Skin of body (tissue), 2 donors: Measurements from ENCODE around the gene FMNL2. TPM values are rescaled to one million over a fixed set of nuclear protein-coding genes. Genes with fewer than 3 reads are reported as not detected.
"Not testable (repeated sequence)": the region's sequence is repeated elsewhere in the genome, so short reads cannot be mapped to it uniquely, and the experiment has no call there.

ENCODE experiments used
- DNase-seq: peaks from one replicate; lab custom pipeline; 2025; lab: John Stamatoyannopoulos, UW
- total RNA-seq: library from RNA; depleted of rRNA; stranded (reverse); fragments of >200 nt; gene quantifications from one replicate; pipeline ENCODE4 v1.2.3, GENCODE V29; 2014

FMNL2 gene
- 43.7 TPM for total RNA-seq

DNA sequence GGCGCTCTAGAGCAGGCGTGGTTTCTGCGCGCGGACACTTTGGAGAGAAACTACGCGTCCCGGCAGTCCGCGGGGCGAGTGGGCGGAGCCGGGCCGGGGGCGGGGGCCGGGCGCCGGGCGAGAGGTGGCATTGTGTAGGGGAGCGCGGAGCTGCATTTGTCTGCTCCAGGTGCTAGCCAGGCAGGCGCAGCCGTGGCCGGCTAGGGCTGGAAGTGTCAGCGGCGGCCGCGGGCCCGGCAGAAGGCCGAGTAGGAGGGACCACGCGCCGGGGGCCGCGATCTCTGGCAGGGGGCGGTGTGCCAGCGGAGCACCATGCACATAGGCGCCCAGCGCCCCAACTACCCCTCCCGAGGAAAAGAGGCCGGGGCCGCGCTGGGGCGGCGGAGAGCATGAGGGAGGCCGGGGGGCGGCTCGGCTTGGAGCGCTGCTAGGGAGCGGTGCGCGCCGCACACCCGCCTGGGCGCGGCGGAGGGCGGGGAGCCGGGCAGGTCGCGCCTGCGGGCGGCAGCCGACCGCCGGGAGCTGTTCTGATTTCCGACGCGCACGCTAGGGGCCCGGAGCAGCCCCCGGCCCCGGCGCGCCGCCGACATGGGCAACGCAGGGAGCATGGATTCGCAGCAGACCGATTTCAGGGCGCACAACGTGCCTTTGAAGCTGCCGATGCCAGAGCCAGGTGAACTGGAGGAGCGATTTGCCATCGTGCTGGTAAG is at the start of gene FMNL2:
TSS of gene FMNL2 (plus strand) at position 159 of the 710 bp plus-strand sequence.
- peak; percentile 73 for DNase-seq

DNA sequence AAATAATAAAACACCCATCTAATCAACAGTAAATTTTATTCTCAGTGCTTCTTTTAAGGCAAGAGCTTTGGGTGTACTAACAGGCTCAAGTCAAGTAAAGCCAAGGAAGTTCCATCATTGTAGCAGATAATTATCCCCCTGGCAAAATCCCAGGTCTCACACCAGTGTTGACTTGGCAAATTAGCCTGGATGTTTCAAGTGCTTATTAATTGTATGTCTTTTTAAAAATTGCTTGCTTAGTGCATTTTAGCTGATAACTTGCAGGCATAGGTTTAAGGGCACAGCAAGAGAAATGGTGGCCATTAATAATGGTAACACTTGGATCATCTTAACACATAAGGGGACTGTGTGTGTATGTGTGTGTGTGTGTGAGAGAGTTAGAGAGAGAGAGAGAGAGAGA is 42.0 kb upstream of the FMNL2 start:
- DNase-seq, result no peak

DNA sequence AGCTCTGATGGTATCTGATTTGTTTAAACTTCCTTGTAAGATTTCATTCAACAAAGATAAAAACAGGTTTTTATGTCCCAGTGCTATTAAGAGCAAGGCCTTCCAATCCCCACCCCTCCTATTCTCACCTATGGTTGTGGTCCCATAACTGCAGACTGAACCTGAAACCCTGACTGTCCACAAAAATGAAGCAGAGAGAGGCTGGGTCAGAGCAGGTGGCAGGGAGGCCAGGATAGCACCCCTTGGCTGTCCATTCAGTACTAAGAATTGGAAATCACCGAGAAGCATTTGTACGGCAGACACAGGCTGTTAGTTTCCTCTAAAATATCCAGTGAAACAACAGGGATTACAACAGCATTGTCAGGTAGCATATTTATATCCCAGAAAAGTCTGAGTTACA is 37.3 kb upstream of the FMNL2 start:
- no peak for DNase-seq

DNA sequence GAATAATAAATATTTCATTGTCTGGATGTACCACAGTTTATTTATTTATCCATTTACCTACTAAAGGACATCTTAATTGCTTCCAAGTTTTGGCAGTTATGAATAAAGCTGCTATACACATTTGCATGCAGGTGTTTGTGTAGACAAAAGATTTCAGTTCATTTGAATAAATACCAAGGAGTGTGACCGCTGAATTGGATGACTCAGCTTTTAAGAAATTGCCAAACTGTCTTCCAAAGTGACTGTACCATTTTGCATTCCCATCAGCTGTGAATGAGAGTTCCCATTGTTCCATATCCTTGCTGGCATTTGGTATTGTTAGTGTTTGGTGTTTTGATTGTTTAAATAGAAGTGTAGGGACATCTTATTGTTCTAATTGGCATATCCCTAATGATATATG is 36.2 kb upstream of the FMNL2 start:
- no peak for DNase-seq

- no peak for DNase-seq
Measured at GRCh38 chr2:152301131-152301530, 33.8 kb upstream of the FMNL2 start.

- no peak for DNase-seq
Measured at GRCh38 chr2:152303951-152304350, 31.0 kb upstream of the FMNL2 start.

DNA sequence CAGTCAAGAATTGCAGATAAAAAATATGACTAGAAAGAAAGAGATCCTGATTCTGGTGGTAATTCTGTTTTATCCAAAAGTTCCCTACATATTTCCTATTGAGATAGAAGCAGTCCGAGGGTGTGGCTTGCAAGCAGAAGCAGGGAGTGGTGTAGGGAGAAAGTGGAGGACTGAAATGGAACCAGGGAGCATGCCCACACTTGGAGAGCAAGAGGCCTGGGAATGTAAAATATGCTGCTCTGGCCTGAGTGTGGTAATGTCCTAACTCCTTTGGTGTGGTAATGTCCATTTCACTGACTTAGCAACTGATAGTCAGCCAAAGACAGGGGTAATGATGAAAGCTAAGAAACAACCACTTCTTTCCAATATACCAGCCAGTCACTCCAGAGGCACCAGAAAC is 30.1 kb upstream of the FMNL2 start:
- DNase-seq, result no peak

- DNase-seq, result no peak
Measured at GRCh38 chr2:152307863-152308262, 27.1 kb upstream of the FMNL2 start.

- DNase-seq, result no peak
Measured at GRCh38 chr2:152309352-152310214, 25.4 kb upstream of the FMNL2 start.

DNA sequence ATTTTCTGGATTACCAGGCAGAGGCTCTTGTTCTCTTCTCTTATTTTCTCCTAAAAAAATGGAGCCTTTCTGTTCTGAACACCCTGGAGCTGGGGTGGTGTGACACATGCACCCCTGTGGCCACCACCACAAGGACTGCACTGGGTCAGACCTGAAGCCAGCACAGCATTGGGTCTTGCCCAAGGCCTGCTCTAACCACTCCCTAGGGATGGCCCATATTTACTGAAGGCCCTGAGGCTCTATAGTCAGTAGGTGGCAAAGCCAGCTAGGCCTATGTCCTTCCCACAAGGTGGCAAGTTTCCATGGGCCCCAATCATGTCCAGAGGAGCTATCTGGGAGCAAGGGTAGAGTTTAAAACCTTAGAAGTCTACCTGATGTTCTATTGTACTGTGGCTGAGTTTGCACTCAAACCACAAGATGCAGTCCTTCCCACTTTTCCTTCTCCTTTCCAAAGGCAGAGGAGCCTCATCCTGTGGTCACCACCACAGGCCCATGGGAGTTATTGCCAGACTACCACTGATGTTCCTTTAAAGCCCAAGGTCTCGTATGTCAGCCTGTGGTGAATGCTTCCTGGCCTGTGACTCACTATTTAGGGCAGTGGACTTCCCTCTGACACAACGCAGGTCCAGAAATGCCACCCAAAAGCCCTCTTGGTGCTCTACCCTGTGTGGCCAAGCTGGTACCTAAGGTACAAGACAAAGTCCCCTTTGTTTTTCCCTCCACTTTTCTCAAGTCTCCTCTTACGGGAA is 15.0 kb upstream of the FMNL2 start:
- DNase-seq, result no peak

DNA sequence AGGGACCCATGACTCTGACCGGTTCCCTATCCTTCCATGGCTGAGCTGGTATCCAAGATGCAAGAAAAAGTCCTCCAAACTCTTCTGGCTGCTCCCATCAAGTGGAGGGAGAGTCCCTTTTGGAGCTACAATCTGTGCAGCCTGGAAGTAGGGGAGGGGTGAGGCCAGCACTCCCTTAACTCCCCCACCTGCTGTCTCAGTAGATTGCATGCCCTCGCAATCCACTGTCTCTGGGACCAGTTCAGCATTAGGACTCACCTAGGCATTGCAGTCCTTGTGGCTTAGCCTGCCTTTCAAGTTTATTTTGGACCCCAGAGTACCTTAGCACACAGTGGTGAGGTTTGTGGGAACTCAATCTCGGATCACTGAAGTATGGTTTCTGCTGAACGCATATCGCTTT is 14.2 kb upstream of the FMNL2 start:
- DNase-seq, result no peak

DNA sequence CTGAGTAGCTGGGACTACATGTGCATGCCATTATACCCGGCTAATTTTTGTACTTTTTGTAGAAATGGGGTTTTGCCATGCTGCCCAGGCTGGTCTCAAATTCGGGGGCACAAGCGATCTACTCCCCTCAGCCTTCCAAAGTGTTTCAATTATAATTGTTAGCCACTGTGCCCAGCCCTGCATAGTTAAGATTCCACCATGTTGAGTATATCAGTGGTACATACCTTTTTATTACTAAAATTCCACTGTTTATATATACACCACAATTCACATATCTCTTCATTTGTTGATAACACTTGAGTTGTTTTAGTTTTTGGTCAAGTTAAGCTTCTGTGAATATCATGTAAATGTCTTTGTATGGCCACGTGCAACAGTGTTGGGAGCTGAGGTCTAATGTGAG is 12.8 kb upstream of the FMNL2 start:
- no peak for DNase-seq

- not testable (repeated sequence) for DNase-seq
Measured at GRCh38 chr2:152325126-152325525, 9.8 kb upstream of the FMNL2 start.

DNA sequence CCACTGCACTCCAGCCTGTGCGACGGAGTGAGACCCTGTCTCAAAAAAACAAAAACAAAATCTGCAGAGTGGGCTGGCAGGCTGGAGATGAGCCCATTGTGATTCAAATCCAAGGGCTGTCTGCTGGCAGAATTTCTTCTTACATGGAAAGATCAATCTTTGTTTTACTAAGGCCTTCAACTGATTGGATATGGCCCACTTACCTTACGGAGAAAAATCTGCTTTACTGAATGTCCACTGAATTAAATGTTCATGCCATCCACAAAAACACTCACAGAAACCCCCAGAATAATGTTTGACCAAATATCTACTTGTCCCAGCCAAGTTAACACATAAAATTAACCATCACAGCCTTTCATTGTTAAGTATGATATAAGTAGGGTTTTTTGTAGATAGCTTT is 8.3 kb upstream of the FMNL2 start:
- DNase-seq, result no peak

DNA sequence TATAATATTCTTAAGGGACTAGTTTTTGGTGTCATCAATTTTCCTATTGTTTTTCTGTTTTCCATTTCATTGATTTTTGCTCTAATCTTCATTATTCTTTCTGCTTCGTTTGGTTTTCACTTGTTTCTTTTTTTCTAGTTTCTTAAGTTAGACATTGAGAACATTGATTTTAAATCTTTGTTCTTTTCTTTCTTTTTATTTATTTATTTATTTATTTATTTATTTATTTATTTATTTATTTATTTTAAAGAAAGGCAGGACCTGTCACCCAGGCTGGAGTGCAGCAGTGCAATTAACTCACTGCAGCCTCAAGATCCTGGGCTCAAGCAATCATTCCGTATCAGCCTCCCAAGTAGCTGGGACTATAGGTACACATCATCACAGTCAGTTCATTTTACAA is 7.0 kb upstream of the FMNL2 start:
- DNase-seq, result no peak

- DNase-seq, result no peak
Measured at GRCh38 chr2:152330235-152330866, 4.6 kb upstream of the FMNL2 start.

DNA sequence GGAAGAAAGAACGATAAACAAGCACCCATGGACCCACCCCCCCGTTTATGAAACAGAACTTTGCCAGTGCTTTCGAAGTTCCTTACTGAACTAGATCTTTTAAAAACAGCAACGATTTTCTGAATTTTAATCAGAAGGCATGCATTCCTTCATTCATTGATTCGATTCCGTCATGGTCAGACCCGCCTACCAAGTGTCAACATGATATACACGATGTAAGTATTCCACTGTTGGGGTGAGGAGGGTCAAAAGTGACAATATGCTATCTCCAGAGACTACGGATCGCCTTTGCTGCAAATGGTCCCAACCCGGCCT is 316 bp upstream of the FMNL2 start:
- DNase-seq, result no peak

- DNase-seq, result no peak
Measured at GRCh38 chr2:152335726-152336118, 748 bp downstream of the FMNL2 start.

GRCh38 chr2:152336119-152336853 is 1.3 kb downstream of the FMNL2 start:
- peak; percentile 42 for DNase-seq

DNA sequence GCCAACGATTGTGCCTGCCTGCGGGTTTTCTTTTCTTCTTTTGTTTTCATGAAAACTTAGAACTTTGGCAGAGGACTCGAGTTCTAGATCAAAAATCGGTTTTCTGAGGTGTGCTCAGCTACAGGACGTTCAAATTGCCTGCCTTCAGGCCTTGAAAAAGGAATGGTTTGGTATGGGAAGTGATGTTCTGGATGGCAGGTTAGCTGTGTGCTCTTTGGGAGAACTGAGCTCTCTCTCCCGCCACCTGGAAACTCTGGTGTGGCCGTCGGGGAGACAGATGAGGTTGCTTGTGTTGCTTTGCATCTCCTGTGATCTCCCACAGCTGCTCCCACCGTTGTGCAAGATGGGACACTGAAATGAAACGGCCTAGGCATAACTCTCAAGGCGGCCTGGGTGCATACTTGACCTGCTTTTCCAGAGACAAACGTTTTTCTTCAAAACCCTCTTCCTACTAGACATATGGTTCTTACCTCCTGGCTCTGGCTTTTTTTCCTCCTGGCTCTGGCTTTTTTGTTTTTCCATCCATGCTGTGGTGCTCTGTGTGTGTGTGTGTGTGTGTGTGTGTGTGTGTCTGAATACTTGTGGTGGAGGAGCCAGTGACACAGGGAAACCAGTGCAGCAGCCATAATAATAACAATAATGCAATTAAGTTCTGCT is 2.0 kb downstream of the FMNL2 start:
- DNase-seq, result peak; percentile 32

DNA sequence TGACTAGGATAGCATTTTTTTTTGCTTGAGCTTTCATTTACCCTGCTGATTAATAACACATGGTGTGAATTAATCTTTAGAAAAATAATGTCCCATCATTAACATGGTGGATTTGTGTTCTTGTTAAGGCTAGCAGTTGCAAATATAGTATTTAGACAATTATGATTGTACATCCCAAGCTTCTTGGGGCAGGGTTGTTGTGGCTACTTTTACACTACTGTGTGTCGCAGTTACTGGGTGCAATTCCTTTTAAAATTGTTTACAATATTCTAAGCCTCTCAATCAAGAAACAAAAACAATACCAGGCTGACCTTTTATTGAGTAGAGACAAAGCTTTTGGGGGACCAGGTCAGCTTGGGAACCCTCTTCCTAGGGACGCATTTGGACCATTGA is 2.5 kb downstream of the FMNL2 start:
- DNase-seq, result no peak
